Endothelial cell of umbilical vein (primary cell): Measurements from ENCODE around the gene GBP3. TPM values are rescaled to one million over a fixed set of nuclear protein-coding genes. Genes with fewer than 3 reads are reported as not detected.

ENCODE experiments used
- BruUV-seq: library from RNA; stranded (reverse); fragments of 400-500 nt; replicated peaks from 2 replicates; lab custom pipeline; 2021; lab: Mats Ljungman, UMichigan
- CTCF ChIA-PET: fragments of 300-600, 350-600 bp; sonication (Branson Sonifier 250); formaldehyde crosslinking; loops from one replicate; lab custom pipeline; 2021; ENCODE audit warnings: antibody characterized with exemption, inconsistent platforms; lab: Charles Lee
- POLR2A ChIA-PET: fragments of 300-600, 350-600 bp; sonication (Branson Sonifier 250); formaldehyde crosslinking; loops from one replicate; lab custom pipeline; 2021; ENCODE audit warnings: antibody characterized with exemption, inconsistent platforms; lab: Charles Lee
- DNase-seq: peaks from one replicate; pipeline ENCODE4 v3.0.0-alpha.2; 2011; ENCODE audit warnings: low read depth, low spot score
- FAIRE-seq: peaks from 2 replicates; lab custom pipeline; 2011; peaks lifted over from hg19 to GRCh38; lab: Jason Lieb, UNC
- H2AFZ ChIP-seq: 2 replicates; pipeline ENCODE4 v1.6.0; 2012; ENCODE audit warnings: low read depth, low read length, control low read depth, inconsistent platforms
- H3K27ac ChIP-seq: 2 replicates; pipeline ENCODE4 v1.5.1; 2011; ENCODE audit warnings: low read depth, mild to moderate bottlenecking, control low read depth, low read length, moderate library complexity; ENCODE audit not compliant: insufficient read depth
- H3K27me3 ChIP-seq, 2 experiments: 2 replicates each; pipeline versions ENCODE4 v1.6.0 to v1.6.1; 2011; ENCODE audit warnings: low read length in 2 of 2, mixed read lengths in 1 of 2; ENCODE audit not compliant: control insufficient read depth in 2 of 2, insufficient read depth in 2 of 2
- H3K36me3 ChIP-seq, 2 experiments: 2 replicates in 1 of 2; 3 replicates in 1 of 2; pipeline ENCODE4 v1.5.1; 2011; ENCODE audit warnings: low read length in 2 of 2, mild to moderate bottlenecking in 1 of 2, moderate library complexity in 1 of 2; ENCODE audit not compliant: control insufficient read depth in 2 of 2, insufficient read depth in 2 of 2; ENCODE audit errors: extremely low read depth in 1 of 2
- H3K4me1 ChIP-seq: 3 replicates; pipeline ENCODE4 v1.5.1; 2011; ENCODE audit warnings: mild to moderate bottlenecking, low read length; ENCODE audit not compliant: control insufficient read depth, insufficient read depth; ENCODE audit errors: extremely low read depth
- H3K4me2 ChIP-seq: 2 replicates; pipeline ENCODE4 v1.6.1; 2011; ENCODE audit warnings: low read length, control low read depth, mixed read lengths; ENCODE audit not compliant: insufficient read depth
- H3K4me3 ChIP-seq, 3 experiments: fragments of 200-600 bp in 1 of 3; sonication (generic), shearing (Covaris generic) in 1 of 3; replicated peaks in 1 of 3; 2 replicates each; pipeline ENCODE4 v1.5.1; 2011 to 2016; ENCODE audit warnings: control low read depth in 3 of 3, low read length in 3 of 3, mild to moderate bottlenecking in 2 of 3, inconsistent platforms in 1 of 3, low read depth in 1 of 3, moderate library complexity in 1 of 3; ENCODE audit not compliant: insufficient read depth in 1 of 3
- H3K79me2 ChIP-seq: 2 replicates; pipeline ENCODE4 v1.6.0; 2012; ENCODE audit warnings: low read length, inconsistent platforms; ENCODE audit not compliant: control insufficient read depth, insufficient read depth
- H3K9ac ChIP-seq: replicated peaks from 2 replicates; pipeline ENCODE3; 2011; ENCODE audit warnings: low read length, control low read depth; ENCODE audit not compliant: insufficient read depth; ENCODE audit errors: extremely low read depth
- H3K9me1 ChIP-seq: replicated peaks from 3 replicates; pipeline ENCODE4 v1.6.0; 2011; ENCODE audit warnings: mild to moderate bottlenecking, low read length; ENCODE audit not compliant: control insufficient read depth, insufficient read depth; ENCODE audit errors: extremely low read depth
- H3K9me3 ChIP-seq: replicated peaks from 2 replicates; pipeline ENCODE4 v1.5.1; 2012; ENCODE audit warnings: low read length, inconsistent platforms; ENCODE audit not compliant: control insufficient read depth, insufficient read depth
- H4K20me1 ChIP-seq: replicated peaks from 2 replicates; pipeline ENCODE3; 2011; ENCODE audit warnings: mild to moderate bottlenecking, low read length; ENCODE audit not compliant: control insufficient read depth, insufficient read depth; ENCODE audit errors: extremely low read depth
- CTCF ChIP-seq, 2 donors: IDR thresholded peaks; 1 replicate in 1 of 2; 2 replicates in 1 of 2; pipeline ENCODE4 v1.5.1; 2011; ENCODE audit warnings: low read length in 2 of 2, mild to moderate bottlenecking in 2 of 2, moderate library complexity in 2 of 2, control low read depth in 1 of 2, inconsistent platforms in 1 of 2, low read depth in 1 of 2; ENCODE audit not compliant: insufficient read depth in 1 of 2; ENCODE audit errors: extremely low read depth in 1 of 2
- EZH2 ChIP-seq: IDR thresholded peaks from 2 replicates; pipeline ENCODE4 v1.6.1; 2012; ENCODE audit warnings: borderline replicate concordance, low read depth, mild to moderate bottlenecking, moderate library complexity, low read length, inconsistent platforms; ENCODE audit not compliant: severe bottlenecking
- FOS ChIP-seq: IDR thresholded peaks from 2 replicates; pipeline ENCODE4 v1.6.1; 2011; ENCODE audit warnings: mild to moderate bottlenecking, low read length, moderate library complexity, borderline replicate concordance; ENCODE audit not compliant: insufficient read depth
- GATA2 ChIP-seq: IDR thresholded peaks from 2 replicates; pipeline ENCODE4 v1.7.0; 2011; ENCODE audit warnings: low read depth, mild to moderate bottlenecking, moderate library complexity, mixed read lengths, low read length; ENCODE audit not compliant: insufficient read length, insufficient read depth
- JUN ChIP-seq: IDR thresholded peaks from 2 replicates; pipeline ENCODE4 v1.6.1; 2011; ENCODE audit warnings: borderline replicate concordance, low read depth; ENCODE audit not compliant: insufficient read length, insufficient read depth
- MAX ChIP-seq: IDR thresholded peaks from 2 replicates; pipeline ENCODE4 v1.6.1; 2011; ENCODE audit not compliant: insufficient read depth, insufficient read length
- MYC ChIP-seq: IDR thresholded peaks from one replicate; pipeline ENCODE4 v1.6.1; 2011; ENCODE audit warnings: mild to moderate bottlenecking, low read depth, low read length
- POLR2A ChIP-seq: IDR thresholded peaks from 2 replicates; pipeline ENCODE4 v1.6.1; 2012; ENCODE audit warnings: low read depth, mild to moderate bottlenecking, control low read depth, low read length
- POLR2AphosphoS5 ChIP-seq: IDR thresholded peaks from 2 replicates; pipeline ENCODE4 v1.6.1; 2012; ENCODE audit warnings: low read depth, mild to moderate bottlenecking, control low read depth, low read length, moderate library complexity; ENCODE audit not compliant: insufficient read depth
- dilution Hi-C: fragments of 300-500 bp; cut with MboI; formaldehyde crosslinking; loops from one replicate; pipeline ENCODE4 v1.15.0; 2019; ENCODE audit warnings: low sequenced_read_pairs; ENCODE audit not compliant: extremely low pct_ligation_motif_present
- intact Hi-C: fragments of 100-400 bp; cut with micrococcal nuclease; formaldehyde crosslinking; loops from one replicate; pipeline ENCODE4 v1.10.0; 2022
- polyA plus RNA-seq, 4 experiments: library from polyadenylated mRNA; depleted of rRNA in 3 of 4; stranded (reverse) in 3 of 4; unstranded in 1 of 4; fragments of >200 nt; gene quantifications; 2 replicates each; pipeline versions ENCODE4 v1.2.1 to v1.2.3, GENCODE V29; 2011 to 2012; ENCODE audit warnings: missing spikeins in 1 of 4
- total RNA-seq: library from RNA; stranded (reverse); gene quantifications from 2 replicates; pipeline ENCODE4 v1.2.3, GENCODE V29; 2021

Gene GBP3
- total and polyA plus RNA-seq, 2 donors (not counting 3 experiments of a cell fraction or from before 2014, with no cell fraction given), result 5.7 to 7.3 TPM

- Histone ChIP-seq H3K79me2 (no peaks in the 10 kb centered on the region), H2AFZ (no peak overlapping the region), H3K4me1 (no peaks in the 10 kb centered on the region), H3K27me3 (no peaks in the 10 kb centered on the region), H3K4me3 (no peak overlapping the region), H3K36me3 (no peaks in the 10 kb centered on the region), H3K9ac (no peak overlapping the region), H3K9me1 (no peaks in the 10 kb centered on the region), H3K27ac (no peak overlapping the region), H3K9me3 (no peaks in the 10 kb centered on the region), H4K20me1 (no peaks in the 10 kb centered on the region), H3K4me2 (no peak overlapping the region)
- FAIRE-seq, result no peak
- no TSS peak for BruUV-seq
- no peak for DNase-seq
- dilution Hi-C loops (no loop called here), intact Hi-C loops (no loop called here)
- POLR2A ChIA-PET, result no interaction called here
- TF ChIP-seq EZH2 (no peak), POLR2A (no peak), POLR2AphosphoS5 (no peak), MYC (no peak), CTCF (IDR thresholded peaks at IDR 0.05; ENCODE audit: extremely low read depth in 1 of 2, insufficient read depth in 1 of 2, low read depth in 1 of 2, low read length in 2 of 2) (no peak), JUN (no peak), MAX (no peak), FOS (no peak), GATA2 (no peak)
- CTCF ChIA-PET, result interaction anchor here (0.6 to 1.3 kb wide), 3 partner anchors 15 to 45 kb away, joined by 3 to 6 read pairs (median 4); partner anchors contain the start of gene GBP3
Observed at GRCh38 chr1:89041119-89041641, 18.5 kb upstream of the GBP3 start.
